NCI-H2227 (cell line): ENCODE results near the gene EWSR1.
"Not testable (repeated sequence)": the region's sequence is repeated elsewhere in the genome, so short reads cannot be mapped to it uniquely, and the experiment has no call there.

ENCODE experiments used
- DNase-seq: peaks from one replicate; lab custom pipeline; 2025; ENCODE audit not compliant: unreplicated experiment; lab: John Stamatoyannopoulos, UW

EWSR1 gene

GRCh38 chr22:29334696-29335344 lies 66.8 kb downstream of the EWSR1 start:
- DNase-seq, result no peak

- DNase-seq, result no peak
These were observed 67.6 kb downstream of the EWSR1 start for GRCh38 chr22:29335656-29336055.

DNA sequence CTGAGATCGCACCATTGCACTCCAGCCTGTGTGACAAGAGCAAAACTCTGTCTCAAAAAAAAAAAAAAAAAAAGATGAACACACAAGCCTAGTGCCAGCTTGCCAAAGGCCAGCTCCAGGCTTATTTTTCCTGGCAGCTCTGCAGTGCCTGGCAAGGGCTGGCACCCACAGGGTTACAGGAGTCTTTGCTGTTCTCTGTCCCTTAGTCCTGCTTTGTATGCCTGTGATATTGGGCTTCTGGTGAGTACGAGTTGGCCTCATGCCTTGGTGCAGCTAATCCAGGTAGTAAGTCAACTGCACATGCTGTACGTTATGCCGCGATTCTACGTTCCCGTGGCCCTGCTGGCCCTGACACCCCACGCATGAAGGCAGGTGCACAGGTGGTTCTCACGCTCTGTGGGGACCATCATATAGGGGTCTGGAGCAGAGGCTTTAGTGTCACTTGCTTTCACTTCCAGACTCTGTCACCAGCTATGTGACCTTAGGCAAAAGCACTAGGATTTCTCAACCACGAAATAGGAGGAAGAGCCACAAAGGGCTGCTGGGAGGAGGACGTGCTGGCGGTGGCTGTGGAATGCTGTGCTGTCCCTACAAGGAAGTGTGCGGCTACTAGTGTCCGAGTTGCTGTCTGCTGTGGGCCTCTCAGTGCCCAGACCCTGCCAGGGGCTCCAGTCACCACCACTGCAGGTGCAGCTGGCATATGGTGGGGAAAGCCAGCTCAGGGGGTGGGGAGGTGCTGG lies 68.9 kb downstream of the EWSR1 start:
- DNase-seq, result no peak

DNA sequence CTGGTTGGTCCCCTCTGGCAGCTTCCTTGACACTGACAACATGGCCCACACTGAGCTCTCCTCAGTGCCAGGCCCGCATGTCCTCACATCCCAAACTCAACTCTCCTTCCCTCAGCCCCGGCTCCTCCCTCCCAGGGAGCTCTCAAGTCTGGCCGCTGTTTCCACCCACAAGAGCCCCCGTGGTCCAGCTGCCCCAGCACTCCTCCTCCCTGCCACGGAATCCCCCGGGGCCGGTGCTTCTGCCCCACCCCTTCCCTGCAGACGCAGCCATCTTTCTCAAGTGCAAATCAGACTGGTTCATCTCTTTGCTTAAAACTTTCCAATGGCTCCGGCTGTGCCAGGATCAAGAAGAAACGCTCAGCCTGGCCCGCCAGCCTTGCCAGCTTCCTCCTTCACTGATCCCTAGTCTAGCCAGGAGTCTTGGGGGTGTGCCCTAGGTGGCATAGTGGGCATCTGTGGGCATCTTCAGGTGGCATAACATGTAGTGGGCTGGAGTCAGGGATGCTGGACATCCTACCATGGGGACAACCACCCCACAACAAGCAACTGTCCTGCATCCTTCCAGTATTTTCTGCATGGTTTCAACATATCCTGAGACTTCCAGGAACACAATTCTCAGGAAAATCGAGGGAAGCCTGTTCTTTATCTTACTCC lies 69.7 kb downstream of the EWSR1 start:
- DNase-seq, result no peak

GRCh38 chr22:29338398-29338797 lies 70.3 kb downstream of the EWSR1 start:
- DNase-seq, result no peak

GRCh38 chr22:29339381-29340235 lies 71.5 kb downstream of the EWSR1 start:
- DNase-seq, result no peak

DNA sequence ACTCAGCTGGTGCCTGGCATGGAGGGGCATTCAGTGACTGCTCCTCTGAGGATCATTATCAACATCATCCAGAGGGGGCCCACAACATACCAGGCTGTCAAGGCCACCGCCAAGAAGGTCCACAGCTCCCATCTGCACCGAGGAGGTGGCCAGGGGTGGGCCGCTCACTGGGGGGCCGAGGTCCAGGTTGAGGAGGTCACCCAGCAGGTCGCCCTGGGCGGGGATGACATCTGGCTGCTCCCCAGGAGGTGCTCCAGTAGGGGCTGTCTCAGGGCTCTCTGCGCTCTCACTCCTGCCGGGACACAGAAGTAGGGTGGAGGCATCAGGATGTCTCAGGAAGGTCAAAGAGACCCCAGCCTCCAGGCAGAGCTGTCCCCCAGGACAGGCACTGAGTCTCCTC lies 72.5 kb downstream of the EWSR1 start:
- DNase-seq, result no peak

DNA sequence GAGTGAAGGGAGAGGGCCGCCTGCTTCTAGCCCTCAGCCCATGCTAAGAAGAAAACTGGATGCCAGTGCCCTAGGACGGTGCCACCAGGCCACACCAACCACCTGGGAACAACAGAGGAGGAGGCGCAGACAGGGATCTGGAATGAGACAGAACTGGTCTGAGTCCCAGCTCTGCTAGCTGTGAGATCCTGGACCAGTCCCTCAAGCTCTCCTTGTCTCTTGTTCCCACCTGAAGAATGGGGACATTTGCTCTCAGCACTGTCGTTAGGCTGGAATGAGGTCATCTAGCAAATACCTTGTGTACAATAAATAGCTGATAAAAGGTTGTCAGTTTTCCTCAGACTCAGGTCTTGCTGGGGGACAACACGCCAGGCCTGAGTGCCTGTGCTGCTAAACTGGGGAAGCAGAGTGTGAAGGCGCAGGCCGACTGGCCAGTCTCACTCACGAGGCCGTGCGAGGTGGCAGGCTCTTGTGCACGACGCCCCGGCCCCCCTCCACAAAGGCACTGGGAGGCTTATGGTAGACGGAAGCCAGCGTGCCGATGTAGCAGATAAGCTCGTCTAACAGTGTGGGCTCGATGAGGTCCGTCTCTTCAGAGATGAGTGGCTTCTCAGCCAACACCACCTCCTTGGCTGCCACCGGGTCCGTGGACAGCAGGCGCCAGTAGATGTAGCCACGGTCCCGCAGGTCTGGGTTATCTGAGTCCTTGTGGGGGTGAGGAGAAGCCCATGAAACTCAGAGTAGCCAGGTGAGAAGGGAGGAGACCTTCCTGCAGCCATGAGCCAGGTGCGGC lies 73.2 kb downstream of the EWSR1 start:
- no peak for DNase-seq

GRCh38 chr22:29341849-29342127 lies 73.7 kb downstream of the EWSR1 start:
- DNase-seq, result no peak

GRCh38 chr22:29342177-29342576 lies 74.1 kb downstream of the EWSR1 start:
- DNase-seq, result no peak

- no peak for DNase-seq
These were observed 74.7 kb downstream of the EWSR1 start for GRCh38 chr22:29342577-29343312.

GRCh38 chr22:29343313-29343805 lies 75.3 kb downstream of the EWSR1 start:
- DNase-seq, result peak; percentile 50

GRCh38 chr22:29344137-29344536 lies 76.1 kb downstream of the EWSR1 start:
- peak; percentile 28 for DNase-seq

DNA sequence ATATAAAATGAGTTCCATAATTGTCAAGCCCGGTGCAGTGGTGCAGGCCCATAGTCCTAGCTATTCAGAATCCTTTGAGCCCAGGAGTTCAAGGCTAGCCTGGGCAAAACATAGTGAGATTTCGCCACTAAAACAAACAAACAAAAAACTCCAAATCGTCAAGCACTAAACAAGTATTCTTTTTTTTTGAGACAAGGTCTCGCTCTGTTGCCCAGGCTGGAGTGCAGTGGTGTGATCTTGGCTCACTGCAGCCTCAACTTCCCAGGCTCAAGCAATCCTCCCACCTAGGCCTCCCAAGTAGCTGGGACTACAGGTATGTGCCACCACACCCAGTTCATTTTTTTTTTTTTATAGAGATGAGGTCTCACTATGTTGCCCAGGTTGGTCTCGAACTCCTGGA lies 76.8 kb downstream of the EWSR1 start:
- not testable (repeated sequence) for DNase-seq

DNA sequence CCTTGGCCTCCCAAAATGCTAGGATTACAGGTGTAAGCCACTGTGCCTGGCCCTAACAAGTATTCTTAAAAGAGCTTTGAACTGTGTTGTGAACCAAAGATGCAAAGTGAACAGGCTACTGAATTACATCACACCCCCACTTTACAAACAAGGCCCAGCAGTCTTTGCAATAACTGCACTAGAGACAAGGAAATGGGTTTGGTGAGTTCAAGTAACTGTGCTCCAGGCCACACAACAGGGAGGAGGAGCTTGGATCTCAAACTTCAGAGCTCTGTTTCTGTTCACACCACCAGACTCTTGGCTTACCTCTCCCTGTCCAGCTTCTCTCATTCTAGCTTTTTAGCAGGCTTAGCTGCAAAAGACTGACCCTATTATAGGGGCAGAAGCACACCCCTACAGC lies 77.9 kb downstream of the EWSR1 start:
- DNase-seq, result no peak

GRCh38 chr22:29346659-29347058 lies 78.6 kb downstream of the EWSR1 start:
- DNase-seq, result no peak

DNA sequence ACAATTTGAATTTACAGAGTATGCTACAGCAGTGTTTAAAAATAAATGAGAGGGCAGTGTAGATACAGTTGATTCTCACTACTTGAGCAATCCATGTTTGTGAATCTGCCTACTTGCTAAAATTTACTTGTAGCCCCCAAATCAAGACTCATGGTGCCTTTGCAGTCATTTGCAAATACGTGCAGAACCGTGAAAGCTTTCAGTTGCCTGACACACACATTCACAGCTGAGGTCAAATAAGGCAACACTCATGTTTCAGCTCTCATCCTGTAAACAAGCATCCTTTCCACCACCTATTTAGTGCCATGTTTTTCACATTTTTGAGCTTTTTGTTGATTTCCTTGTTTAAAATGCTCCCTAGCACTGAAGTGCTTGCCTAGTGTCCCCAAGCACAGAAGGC lies 80.0 kb downstream of the EWSR1 start:
- DNase-seq, result no peak

DNA sequence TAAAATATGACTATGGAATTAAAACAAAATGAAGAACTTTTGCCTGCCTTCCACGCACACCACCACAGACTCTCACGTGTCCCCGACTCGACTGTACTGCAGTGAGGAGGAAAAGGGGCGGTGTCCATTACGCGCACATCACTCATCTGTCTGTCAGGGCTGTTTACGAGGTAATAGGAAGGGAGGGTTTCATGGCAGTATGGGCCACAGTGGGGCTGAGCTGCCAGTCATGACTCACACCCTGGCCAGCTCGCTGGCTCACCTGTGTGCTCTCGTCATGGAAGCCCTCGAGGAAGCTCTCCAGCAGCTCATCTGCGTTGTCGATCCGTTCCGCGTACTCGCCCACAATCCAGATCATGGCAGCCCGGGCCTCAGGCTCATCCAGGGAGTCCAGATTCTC lies 80.9 kb downstream of the EWSR1 start:
- no peak for DNase-seq
